Prostate gland (tissue), 2 donors: Measurements from ENCODE around the gene CBFA2T2. TPM values are rescaled to one million over a fixed set of nuclear protein-coding genes. Genes with fewer than 3 reads are reported as not detected.

Experiments used
- DNase-seq: peaks from one replicate; pipeline ENCODE4 v3.0.0-alpha.2; 2019; ENCODE audit warnings: low spot score
- H3K27ac ChIP-seq, 2 donors: fragments of 200-600 bp; sonication (generic); 2 replicates each; pipeline ENCODE4 v1.5.1; 2017 to 2019
- H3K27me3 ChIP-seq: fragments of 200-600 bp; sonication (generic); replicated peaks from 2 replicates; pipeline ENCODE4 v1.5.1; 2019; ENCODE audit not compliant: insufficient read depth
- H3K36me3 ChIP-seq, 2 donors: fragments of 200-600 bp; sonication (generic); 1 replicate in 1 of 2; 2 replicates in 1 of 2; pipeline versions ENCODE4 v1.5.1 to v1.8.1; 2017 to 2019
- H3K4me1 ChIP-seq: fragments of 200-600 bp; sonication (generic); replicated peaks from 2 replicates; pipeline ENCODE4 v1.5.1; 2019
- H3K4me3 ChIP-seq, 2 donors: fragments of 200-600 bp; sonication (generic); 2 replicates each; pipeline ENCODE4 v1.5.1; 2017 to 2019
- H3K9me3 ChIP-seq: fragments of 200-600 bp; sonication (generic); 2 replicates; pipeline ENCODE4 v1.5.1; 2017
- CTCF ChIP-seq, 4 experiments: fragments of 200-600 bp in 2 of 4; fragments of 450-650 bp in 2 of 4; sonication (generic) in 2 of 4; IDR thresholded peaks; 1 replicate in 3 of 4; 2 replicates in 1 of 4; pipeline ENCODE4 v1.5.1; 2016 to 2019; ENCODE audit warnings: antibody characterized with exemption in 4 of 4, mild to moderate bottlenecking in 2 of 4, moderate library complexity in 2 of 4
- POLR2A ChIP-seq: fragments of 450-650 bp; IDR thresholded peaks from one replicate; pipeline ENCODE4 v1.6.1; 2016; ENCODE audit warnings: antibody characterized with exemption, mild to moderate bottlenecking
- POLR2AphosphoS5 ChIP-seq: sonication (generic); formaldehyde crosslinking; IDR thresholded peaks from one replicate; pipeline ENCODE4 v1.6.1; 2017; ENCODE audit warnings: antibody characterized with exemption
- WGBS: methylation state at CpG from one replicate; pipeline ENCODE4 v1.1.5; 2018; 5-methylcytosine and 5-hydroxymethylcytosine counted together
- intact Hi-C: fragments of 100-400 bp; cut with DNase I; formaldehyde crosslinking; loops from one replicate; pipeline ENCODE4 v1.14.2; 2022
- total RNA-seq, 2 donors: library from RNA; depleted of rRNA; stranded (reverse); fragments of >200 nt; gene quantifications; one replicate each; pipeline ENCODE4 v1.1.0, GENCODE V29; 2016

Gene CBFA2T2
- total RNA-seq, 2 donors from 2014 or later: 40.3 to 54.6 TPM

DNA sequence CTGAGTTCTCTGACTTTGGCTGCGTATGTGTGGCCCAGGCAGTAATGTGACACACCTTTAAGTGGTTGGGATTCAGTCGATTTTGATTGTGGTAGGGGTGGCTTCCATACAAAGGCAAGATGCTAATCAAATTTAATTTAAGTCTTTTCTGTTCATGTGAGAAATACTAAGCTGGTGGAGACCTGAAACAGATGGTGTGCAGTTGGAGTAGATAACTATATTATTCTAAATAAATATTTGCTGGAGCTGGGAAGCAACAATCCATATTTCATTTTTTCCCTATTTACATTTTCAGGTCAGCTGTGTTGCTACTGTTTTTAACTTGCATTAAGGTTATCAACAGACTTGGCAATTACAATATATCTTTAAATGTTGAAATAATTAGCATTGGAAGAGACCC lies 104.8 kb downstream of the CBFA2T2 start:
- Histone ChIP-seq H3K36me3 (no peaks in the 10 kb centered on the region), H3K9me3 (no peaks in the 10 kb centered on the region), H3K27me3 (no peaks in the 10 kb centered on the region), H3K4me3 (no peak overlapping the region), H3K4me1 (no peaks in the 10 kb centered on the region), H3K27ac (no peak overlapping the region)
- intact Hi-C loops: no loop called here
- no peak for DNase-seq
- TF ChIP-seq POLR2A (no peak), CTCF (IDR thresholded peaks at IDR 0.05) (no peak), POLR2AphosphoS5 (no peak)
- WGBS: 49% methylated on average over 2 of the region's 2 CpGs

- Histone ChIP-seq H3K36me3 (no peaks in the 10 kb centered on the region), H3K9me3 (no peaks in the 10 kb centered on the region), H3K4me1 (no peaks in the 10 kb centered on the region), H3K4me3 (no peak overlapping the region), H3K27me3 (no peaks in the 10 kb centered on the region), H3K27ac (no peak overlapping the region)
- intact Hi-C loops: no loop called here
- 91% methylated on average over 4 of the region's 4 CpGs for WGBS
- no peak for DNase-seq
- TF ChIP-seq POLR2A (no peak), CTCF (IDR thresholded peaks at IDR 0.05) (no peak), POLR2AphosphoS5 (no peak)
Measured at GRCh38 chr20:33600414-33600813, 110.5 kb downstream of the CBFA2T2 start.

DNA sequence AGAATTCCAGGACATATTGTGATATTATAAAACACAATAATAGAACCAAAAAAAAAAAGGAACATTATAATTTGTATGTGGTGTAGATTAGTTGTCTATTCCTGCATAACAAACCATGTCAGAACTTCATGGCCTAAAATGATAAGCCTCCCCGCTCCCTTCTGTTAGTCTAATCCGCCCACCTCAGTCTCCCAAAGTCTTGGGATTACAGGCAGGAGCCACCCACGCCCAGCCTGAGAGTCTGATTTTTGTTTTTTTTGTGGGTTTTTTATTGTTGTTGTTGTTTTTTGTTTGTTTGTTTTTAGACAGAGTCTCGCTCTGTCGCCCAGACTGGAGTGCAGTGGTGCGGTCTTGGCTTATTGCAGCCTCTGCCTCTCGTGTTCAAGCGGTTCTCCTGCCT lies 111.1 kb downstream of the CBFA2T2 start:
- intact Hi-C loops: no loop called here
- Histone ChIP-seq H3K4me3 (no peak overlapping the region), H3K9me3 (no peaks in the 10 kb centered on the region), H3K4me1 (no peaks in the 10 kb centered on the region), H3K27me3 (no peaks in the 10 kb centered on the region), H3K27ac (no peak overlapping the region), H3K36me3 (no peaks in the 10 kb centered on the region)
- no peak for DNase-seq
- WGBS: 86% methylated on average over 8 of the region's 8 CpGs
- TF ChIP-seq CTCF (IDR thresholded peaks at IDR 0.05) (no peak), POLR2A (no peak)

DNA sequence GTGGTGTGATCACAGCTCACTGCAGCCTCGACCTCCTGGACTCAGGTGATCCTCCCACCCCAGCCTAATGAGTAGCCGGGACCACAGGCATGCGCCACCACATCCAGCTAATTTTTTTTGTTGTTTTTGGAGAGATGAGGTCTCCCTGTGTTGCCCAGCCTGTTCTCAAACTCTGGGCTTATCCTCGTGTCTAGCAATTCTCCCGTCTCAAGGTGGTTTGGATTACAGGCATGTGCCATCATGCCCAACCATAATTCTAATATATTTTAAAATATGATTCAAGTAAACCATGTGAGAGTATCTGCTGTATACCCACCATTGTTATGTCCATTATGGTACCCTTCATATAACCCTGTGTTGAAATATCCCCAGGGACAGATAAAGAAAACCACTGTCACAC lies 112.0 kb downstream of the CBFA2T2 start:
- TF ChIP-seq CTCF (IDR thresholded peaks at IDR 0.05) (no peak), POLR2A (no peak), POLR2AphosphoS5 (no peak)
- Histone ChIP-seq H3K27ac (no peak overlapping the region), H3K4me1 (no peaks in the 10 kb centered on the region), H3K4me3 (no peak overlapping the region), H3K27me3 (no peaks in the 10 kb centered on the region), H3K9me3 (no peaks in the 10 kb centered on the region), H3K36me3 (no peaks in the 10 kb centered on the region)
- 66% methylated on average over 5 of the region's 5 CpGs for WGBS
- no peak for DNase-seq
- intact Hi-C loops: no loop called here

DNA sequence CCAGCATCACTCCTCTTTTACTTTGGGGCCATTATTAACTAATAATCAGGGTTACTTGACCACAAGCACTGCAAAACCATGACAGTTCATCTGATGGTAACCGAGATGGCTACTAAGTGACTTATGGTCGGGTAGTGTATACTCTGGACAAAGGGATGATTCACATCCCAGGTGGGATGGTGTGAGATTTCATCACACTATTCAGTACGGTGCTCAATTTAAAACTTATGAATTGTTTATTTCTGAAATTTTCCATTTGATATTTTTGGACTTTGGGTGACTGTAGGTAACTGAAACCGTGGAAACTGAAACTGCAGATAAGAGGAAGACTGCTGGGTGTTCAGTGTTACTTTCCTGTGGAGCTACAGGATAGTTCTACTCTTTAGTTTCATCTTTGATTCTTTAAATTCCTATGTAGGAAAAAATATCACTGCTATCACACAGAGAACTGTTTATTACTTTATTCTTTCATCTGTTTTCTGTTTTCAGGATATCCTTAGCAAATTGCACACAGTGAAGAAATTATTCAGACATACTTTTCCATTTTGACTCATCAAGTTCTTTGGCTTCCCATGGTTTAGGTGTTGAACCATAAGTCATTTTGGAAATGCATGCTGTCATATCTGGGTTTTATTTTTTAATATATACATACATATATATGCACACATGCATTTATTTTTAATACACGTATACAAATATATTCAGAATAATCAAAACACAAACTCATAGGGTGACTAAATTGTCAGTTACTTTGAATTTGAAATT lies 113.1 kb downstream of the CBFA2T2 start:
- 81% methylated on average over 5 of the region's 5 CpGs for WGBS
- Histone ChIP-seq H3K4me1 (no peaks in the 10 kb centered on the region), H3K9me3 (no peaks in the 10 kb centered on the region), H3K36me3 (no peaks in the 10 kb centered on the region), H3K27me3 (no peaks in the 10 kb centered on the region), H3K27ac (no peak overlapping the region), H3K4me3 (no peak overlapping the region)
- no peak for TF ChIP-seq POLR2AphosphoS5
- TF ChIP-seq CTCF (IDR thresholded peaks at IDR 0.05): no peak
- no peak for TF ChIP-seq POLR2A
- intact Hi-C loops: no loop called here
- DNase-seq: no peak
